Left hindlimb (tissue), 1 donor: ENCODE results near the gene BRICD5.

Source experiments
- DNase-seq: peaks from one replicate; pipeline ENCODE4 v3.0.0-alpha.2; 2018

The BRICD5 gene

GRCh38 chr16:2237102-2237482, 26.4 kb upstream of the BRICD5 start:
- DNase-seq: no peak

DNA sequence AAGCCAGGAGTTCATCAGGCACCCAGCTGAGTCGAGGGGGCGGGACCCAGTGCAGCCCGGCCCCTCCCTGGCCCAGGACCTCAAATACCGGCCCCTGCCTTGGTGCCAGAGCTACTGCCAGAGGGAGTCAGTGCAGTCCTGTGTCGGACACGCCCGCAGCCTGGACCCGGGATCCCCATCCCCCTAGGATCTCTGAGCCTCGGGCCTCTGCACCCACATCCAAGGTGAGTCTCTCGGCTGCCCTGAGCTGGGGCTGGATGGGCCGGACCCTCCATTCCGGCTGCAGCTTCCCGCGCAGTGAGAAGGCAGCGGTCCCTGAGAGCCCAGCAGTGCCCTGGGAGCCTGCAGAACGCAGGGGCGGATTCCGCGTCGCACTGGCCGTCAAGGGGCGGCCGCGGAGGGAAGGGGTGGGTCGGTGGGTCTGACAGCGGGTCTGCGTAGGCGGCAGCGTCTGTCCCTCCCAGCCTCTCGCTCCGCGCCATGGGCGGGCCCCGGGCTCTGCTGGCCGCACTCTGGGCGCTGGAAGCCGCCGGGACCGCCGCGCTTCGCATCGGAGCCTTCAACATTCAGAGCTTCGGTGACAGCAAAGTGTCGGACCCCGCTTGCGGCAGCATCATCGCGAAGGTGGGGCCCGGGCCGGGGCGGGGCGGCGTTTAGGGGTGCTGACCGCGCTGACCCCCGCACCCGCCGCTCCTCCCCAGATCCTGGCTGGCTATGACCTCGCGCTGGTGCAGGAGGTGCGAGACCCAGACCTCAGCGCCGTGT, 25.9 kb upstream of the BRICD5 start, which contains the start of gene DNASE1L2:
Gene DNASE1L2, plus strand, starts transcription at position 108 of the 765 bp plus-strand sequence. Its CDS starts 373 bp downstream, at position 481.
- peak; percentile 63 for DNase-seq

DNA sequence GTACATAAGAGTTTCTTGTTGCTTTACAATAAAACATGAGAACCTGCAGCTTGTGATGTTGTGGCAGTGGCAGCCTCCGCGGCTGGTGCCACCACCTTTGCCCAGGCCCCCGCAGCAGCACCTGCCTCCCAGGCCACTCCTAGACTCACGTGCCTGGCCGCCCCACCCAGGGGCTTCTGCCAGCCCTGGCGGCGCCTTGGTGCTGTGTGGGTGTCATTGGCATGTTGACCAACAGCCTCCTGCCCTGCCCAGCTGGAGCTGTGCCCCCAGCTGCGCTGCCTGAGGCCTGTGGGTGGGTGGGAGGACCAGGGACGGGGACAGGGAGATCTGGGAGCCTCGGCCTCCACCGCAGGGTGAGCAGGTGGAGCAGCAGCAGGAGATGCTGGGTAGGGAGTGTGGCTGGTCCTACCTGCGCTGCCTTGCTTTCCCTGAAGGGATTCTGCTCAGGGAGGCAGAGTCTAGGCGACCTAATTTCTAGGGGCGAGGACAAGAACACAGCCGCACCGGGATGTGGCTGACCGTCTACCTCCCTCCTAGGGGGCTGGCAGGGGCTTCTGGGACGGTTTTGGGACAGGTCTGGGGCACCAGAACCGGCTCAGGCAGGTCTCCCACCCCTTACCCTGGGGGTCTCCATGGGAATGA, 25.2 kb upstream of the BRICD5 start:
- DNase-seq: no peak

- no peak for DNase-seq
Observed at GRCh38 chr16:2235234-2235651, 24.6 kb upstream of the BRICD5 start.

- no peak for DNase-seq
Observed at GRCh38 chr16:2234813-2235170, 24.1 kb upstream of the BRICD5 start.

GRCh38 chr16:2233872-2234812, 23.5 kb upstream of the BRICD5 start:
- DNase-seq: no peak

GRCh38 chr16:2233046-2233775, 22.5 kb upstream of the BRICD5 start:
- DNase-seq: no peak

GRCh38 chr16:2232094-2232990, 21.7 kb upstream of the BRICD5 start:
- DNase-seq: no peak

DNA sequence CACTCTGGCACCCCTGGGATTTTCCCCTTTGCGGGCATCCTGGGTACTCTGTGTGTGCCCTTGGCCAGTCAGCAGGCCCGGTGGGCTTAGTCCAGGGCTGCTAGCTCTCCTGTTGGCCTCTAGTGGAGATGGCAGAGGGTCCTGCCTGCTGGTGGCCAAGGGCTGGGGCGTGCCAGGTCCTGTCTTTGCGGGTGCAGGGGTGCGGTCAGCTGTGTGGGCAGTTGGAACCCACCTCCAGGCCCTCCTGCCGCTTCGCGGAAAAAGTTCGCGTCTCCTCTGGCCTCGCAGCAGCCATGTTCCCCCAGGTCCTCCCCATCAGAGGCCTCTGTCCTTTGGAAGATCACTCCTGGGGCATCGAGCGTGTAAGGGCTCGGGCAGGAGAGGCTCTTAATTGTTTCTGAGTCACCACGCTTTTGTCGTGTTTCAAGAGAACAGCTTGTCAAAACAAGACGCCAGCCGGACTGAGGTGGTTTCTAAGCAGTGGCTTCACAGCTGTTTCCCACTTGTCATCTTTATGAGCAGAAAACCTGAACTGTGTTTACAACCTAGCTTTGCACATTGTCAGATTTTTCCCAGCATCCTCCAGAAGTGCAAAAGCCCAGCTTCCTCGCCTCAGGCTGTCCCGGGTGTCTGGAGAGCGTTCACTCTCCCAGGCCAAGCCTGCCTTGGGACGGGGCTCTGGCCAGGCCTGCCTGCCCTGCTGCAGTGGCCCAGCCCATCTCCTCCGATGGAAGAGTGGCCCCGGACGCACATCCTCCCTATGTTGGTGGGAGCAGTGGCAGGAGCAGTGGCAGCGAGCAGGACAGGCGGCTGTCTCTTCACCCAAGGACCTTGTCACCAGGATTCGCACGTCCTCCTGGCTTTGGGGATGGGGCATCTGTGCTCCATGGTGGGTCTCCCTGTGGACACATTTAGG, 20.6 kb upstream of the BRICD5 start:
- DNase-seq: no peak

- DNase-seq: no peak
Observed at GRCh38 chr16:2230376-2230775, 19.7 kb upstream of the BRICD5 start.

- no peak for DNase-seq
Observed at GRCh38 chr16:2229632-2230250, 19.1 kb upstream of the BRICD5 start.

DNA sequence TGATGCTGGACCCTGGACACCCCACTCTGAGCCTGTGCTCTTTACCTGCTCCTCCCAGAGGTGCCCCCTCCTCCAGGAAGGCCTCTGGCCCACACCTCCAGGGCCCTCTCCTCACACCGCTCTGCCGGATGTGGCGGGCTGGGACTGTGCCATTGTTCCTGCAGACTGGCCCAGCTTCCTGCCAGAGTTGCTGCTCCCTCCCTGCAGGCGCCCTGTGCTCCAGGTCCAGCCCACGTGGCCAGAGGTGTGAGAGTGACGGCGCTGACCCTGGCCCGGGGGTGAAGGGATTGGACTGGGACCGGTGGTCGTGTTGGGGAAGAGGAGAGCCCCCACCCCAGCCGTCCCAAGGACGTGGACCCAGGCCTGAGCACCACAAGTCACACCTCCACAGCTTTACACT, 18.4 kb upstream of the BRICD5 start:
- DNase-seq: no peak

GRCh38 chr16:2228161-2228824, 17.6 kb upstream of the BRICD5 start:
- no peak for DNase-seq

GRCh38 chr16:2226918-2227317, 16.3 kb upstream of the BRICD5 start:
- DNase-seq: no peak

GRCh38 chr16:2226245-2226793, 15.7 kb upstream of the BRICD5 start:
- no peak for DNase-seq

GRCh38 chr16:2223942-2224486, 13.4 kb upstream of the BRICD5 start:
- no peak for DNase-seq

DNA sequence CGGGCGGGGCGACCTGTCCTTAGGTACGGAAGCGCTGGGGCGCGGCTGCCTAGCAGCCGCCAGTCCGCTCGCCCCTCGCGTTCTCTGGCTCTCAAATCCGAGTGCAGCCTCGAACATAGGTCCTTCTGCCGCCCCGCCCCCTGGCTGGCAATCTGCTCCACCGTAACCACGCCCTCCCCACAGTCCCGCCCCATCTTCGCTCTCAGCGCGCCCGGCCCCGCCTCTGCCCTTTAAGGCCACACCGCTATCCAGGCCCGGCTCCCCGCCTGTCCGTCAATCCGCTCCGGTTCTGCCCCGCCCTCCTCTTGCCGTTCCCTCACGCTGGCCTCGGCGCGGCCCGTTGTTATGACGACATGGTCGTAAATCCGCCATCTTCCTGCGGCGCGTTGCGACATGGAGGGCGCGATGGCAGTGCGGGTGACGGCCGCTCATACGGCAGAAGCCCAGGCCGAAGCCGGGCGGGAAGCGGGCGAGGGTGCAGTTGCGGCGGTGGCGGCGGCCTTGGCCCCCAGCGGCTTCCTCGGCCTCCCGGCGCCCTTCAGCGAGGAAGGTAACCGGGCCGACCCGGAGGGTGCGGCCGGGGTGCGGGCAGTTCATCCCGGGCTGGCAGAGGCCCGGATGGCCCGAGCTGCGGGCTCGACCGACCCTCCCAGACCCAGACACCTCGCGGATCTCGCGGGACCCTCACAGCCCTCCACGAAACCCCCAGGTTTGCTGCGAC, 12.7 kb upstream of the BRICD5 start, which contains the start of gene E4F1:
Gene E4F1, plus strand, starts transcription at position 371 of the 721 bp plus-strand sequence. Its CDS starts 23 bp downstream, at position 394.
- peak; percentile 99 for DNase-seq

DNA sequence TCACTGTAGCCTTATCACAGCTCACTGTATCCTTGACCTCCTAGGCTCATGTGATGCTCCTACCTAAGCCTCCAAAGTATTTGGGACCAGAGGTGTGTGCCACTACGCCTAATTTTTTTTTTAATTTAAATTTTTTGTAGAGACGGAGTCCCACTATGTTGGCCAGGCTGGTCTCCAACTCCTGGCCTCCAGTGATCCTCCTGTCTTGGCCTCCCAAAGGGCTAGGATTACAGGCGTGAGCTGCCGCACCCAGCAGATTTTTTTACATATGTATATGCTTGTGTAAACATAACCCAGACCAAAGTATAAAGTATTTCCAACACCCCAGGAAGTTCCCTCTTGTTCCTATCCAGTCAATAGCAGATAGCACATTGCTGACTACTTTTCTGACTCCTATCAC, 5.7 kb upstream of the BRICD5 start:
- no peak for DNase-seq
